ENCODE data around the gene DYRK1A.
A peak's percentile ranks its signal among the peaks of the same experiment; 100 is the strongest.

DYRK1A gene

GRCh38 chr21:37462087-37462861 is 95.7 kb downstream of the DYRK1A start:
- H3K4me3 ChIP-seq (ENCODE audit: low read length) = no peak overlapping the region
- no peak for TF ChIP-seq CTCF (conservative IDR thresholded peaks at IDR 0.05; ENCODE audit: low read length)
- no peak for DNase-seq (ENCODE audit: low read depth)

- H3K4me3 ChIP-seq (ENCODE audit: low read length) = peak overlapping the region; percentile 26
- peak; percentile 73 for TF ChIP-seq CTCF (conservative IDR thresholded peaks at IDR 0.05; ENCODE audit: low read length)
- peak; percentile 74 for DNase-seq (ENCODE audit: low read depth)
Observed at GRCh38 chr21:37463083-37463801, 96.7 kb downstream of the DYRK1A start.

GRCh38 chr21:37467082-37467481 is 100.5 kb downstream of the DYRK1A start:
- no peak for DNase-seq (ENCODE audit: low read depth)
- H3K4me3 ChIP-seq (ENCODE audit: low read length) = no peak overlapping the region
- no peak for TF ChIP-seq CTCF (conservative IDR thresholded peaks at IDR 0.05; ENCODE audit: low read length)

- no peak for DNase-seq (ENCODE audit: low read depth)
- no peak for TF ChIP-seq CTCF (conservative IDR thresholded peaks at IDR 0.05; ENCODE audit: low read length)
- H3K4me3 ChIP-seq (ENCODE audit: low read length) = no peak overlapping the region
Observed at GRCh38 chr21:37468909-37469308, 102.3 kb downstream of the DYRK1A start.

GRCh38 chr21:37469441-37469840 is 102.9 kb downstream of the DYRK1A start:
- no peak overlapping the region for H3K4me3 ChIP-seq (ENCODE audit: low read length)
- DNase-seq (ENCODE audit: low read depth) = no peak
- no peak for TF ChIP-seq CTCF (conservative IDR thresholded peaks at IDR 0.05; ENCODE audit: low read length)

GRCh38 chr21:37472581-37472980 is 106.0 kb downstream of the DYRK1A start:
- no peak for DNase-seq (ENCODE audit: low read depth)
- no peak for TF ChIP-seq CTCF (conservative IDR thresholded peaks at IDR 0.05; ENCODE audit: low read length)
- H3K4me3 ChIP-seq (ENCODE audit: low read length) = no peak overlapping the region

- no peak overlapping the region for H3K4me3 ChIP-seq (ENCODE audit: low read length)
- TF ChIP-seq CTCF (conservative IDR thresholded peaks at IDR 0.05; ENCODE audit: low read length) = no peak
- no peak for DNase-seq (ENCODE audit: low read depth)
Observed at GRCh38 chr21:37473491-37473890, 106.9 kb downstream of the DYRK1A start.
